ENCODE data around the gene SDF4.

Gene SDF4

GRCh38 chr1:1225913-1226312 is 5.9 kb downstream of the SDF4 start:
- TF ChIP-seq EZH2phosphoT487 (conservative IDR thresholded peaks at IDR 0.05; ENCODE audit: low read length) (no peak), CTCF (IDR thresholded peaks at IDR 0.05; ENCODE audit: insufficient read depth, low read length, poor library complexity, severe bottlenecking) (no peak)
- H4K20me1 ChIP-seq (ENCODE audit: low read depth, low read length): no peaks in the 10 kb centered on the region
- H3K27me3 ChIP-seq (ENCODE audit: low read length): no peaks in the 10 kb centered on the region
- H3K4me2 ChIP-seq (ENCODE audit: low read depth, low read length, poor library complexity, severe bottlenecking): no peak overlapping the region
- H3K9ac ChIP-seq (ENCODE audit: low read length): no peak overlapping the region
- no peak overlapping the region for H3K4me3 ChIP-seq (ENCODE audit: insufficient read depth, low read length, poor library complexity, severe bottlenecking)
- no peaks in the 10 kb centered on the region for H3K36me3 ChIP-seq (ENCODE audit: low read length)
- H2AFZ ChIP-seq (ENCODE audit: low read depth, low read length, severe bottlenecking): no peak overlapping the region
- H3K27ac ChIP-seq (ENCODE audit: low read depth, low read length): no peak overlapping the region
- H3K9me3 ChIP-seq (ENCODE audit: insufficient read depth, low read length): no peaks in the 10 kb centered on the region
- H3K9me2 ChIP-seq (replicated peaks; ENCODE audit: insufficient read depth, low read length): no peaks in the 10 kb centered on the region
- peaks cover 35% of the 10 kb centered on the region for H3K79me2 ChIP-seq (ENCODE audit: insufficient read depth, low read length)
- no peaks in the 10 kb centered on the region for H3F3A ChIP-seq (ENCODE audit: insufficient read depth)

DNA sequence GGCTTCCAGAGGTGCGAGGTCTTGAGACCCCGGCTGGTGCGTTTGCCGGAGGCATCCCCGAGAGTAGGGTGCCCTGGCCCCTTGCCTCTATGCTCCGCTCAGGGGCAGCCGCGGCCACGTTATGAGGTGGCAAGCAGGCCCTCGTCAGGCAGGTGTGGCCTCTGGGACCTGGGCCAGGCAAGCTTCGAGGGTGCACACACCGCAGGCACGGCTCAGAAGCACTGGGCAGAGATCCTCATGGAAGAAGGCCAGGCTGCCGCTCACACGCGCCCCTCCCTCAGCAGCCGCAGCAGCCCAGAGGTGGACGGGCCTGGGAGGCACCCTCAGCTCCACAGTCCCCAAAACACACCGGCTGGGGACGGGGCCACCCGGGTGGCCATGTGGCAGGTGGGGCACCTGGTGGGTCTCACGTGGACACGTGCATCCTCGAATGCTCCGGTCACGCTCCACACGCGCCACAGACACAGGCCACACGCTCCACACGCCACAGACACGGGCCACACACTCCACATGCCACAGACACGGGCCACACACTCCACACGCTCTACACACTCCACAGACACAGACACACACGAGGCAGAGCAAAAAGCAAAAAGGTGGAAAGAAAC is 6.5 kb downstream of the SDF4 start:
- Histone ChIP-seq H3K79me2 (ENCODE audit: insufficient read depth, low read length) (peaks cover 30% of the 10 kb centered on the region), H3F3A (ENCODE audit: insufficient read depth) (no peaks in the 10 kb centered on the region), H3K9ac (ENCODE audit: low read length) (no peak overlapping the region), H3K4me2 (ENCODE audit: low read depth, low read length, poor library complexity, severe bottlenecking) (no peak overlapping the region), H4K20me1 (ENCODE audit: low read depth, low read length) (no peaks in the 10 kb centered on the region), H3K36me3 (ENCODE audit: low read length) (no peaks in the 10 kb centered on the region), H3K9me3 (ENCODE audit: insufficient read depth, low read length) (no peaks in the 10 kb centered on the region), H3K27me3 (ENCODE audit: low read length) (no peaks in the 10 kb centered on the region), H3K4me3 (ENCODE audit: insufficient read depth, low read length, poor library complexity, severe bottlenecking) (no peak overlapping the region), H2AFZ (ENCODE audit: low read depth, low read length, severe bottlenecking) (no peak overlapping the region), H3K9me2 (replicated peaks; ENCODE audit: insufficient read depth, low read length) (no peaks in the 10 kb centered on the region), H3K27ac (ENCODE audit: low read depth, low read length) (no peak overlapping the region)
- TF ChIP-seq CTCF (IDR thresholded peaks at IDR 0.05; ENCODE audit: insufficient read depth, low read length, poor library complexity, severe bottlenecking): no peak
- TF ChIP-seq EZH2phosphoT487 (conservative IDR thresholded peaks at IDR 0.05; ENCODE audit: low read length): no peak

DNA sequence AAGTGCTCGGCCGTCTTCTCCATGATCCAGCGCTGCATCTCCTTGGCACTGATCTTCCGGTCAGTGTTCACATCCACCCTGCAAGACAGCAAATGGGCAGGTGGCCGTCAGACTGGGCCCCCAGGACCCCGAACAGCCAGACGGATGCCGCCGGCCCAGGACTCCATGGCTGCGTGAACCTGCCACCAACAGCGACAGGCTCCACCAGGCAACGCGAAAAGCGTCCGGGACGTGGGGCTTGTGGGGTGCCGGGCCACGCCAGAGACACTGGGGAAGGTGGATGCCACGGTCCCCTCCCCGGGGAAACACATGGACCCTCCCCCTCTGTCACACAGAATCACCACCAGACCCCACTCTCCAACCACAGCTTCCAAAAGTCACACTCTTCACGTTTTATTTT is 7.9 kb downstream of the SDF4 start:
- Histone ChIP-seq H3K9me3 (ENCODE audit: insufficient read depth, low read length) (no peaks in the 10 kb centered on the region), H3K9me2 (replicated peaks; ENCODE audit: insufficient read depth, low read length) (no peaks in the 10 kb centered on the region), H4K20me1 (ENCODE audit: low read depth, low read length) (no peaks in the 10 kb centered on the region), H3K27me3 (ENCODE audit: low read length) (no peaks in the 10 kb centered on the region), H3K36me3 (ENCODE audit: low read length) (no peaks in the 10 kb centered on the region), H3F3A (ENCODE audit: insufficient read depth) (no peaks in the 10 kb centered on the region), H3K27ac (ENCODE audit: low read depth, low read length) (no peak overlapping the region), H3K4me2 (ENCODE audit: low read depth, low read length, poor library complexity, severe bottlenecking) (no peak overlapping the region), H2AFZ (ENCODE audit: low read depth, low read length, severe bottlenecking) (no peak overlapping the region), H3K9ac (ENCODE audit: low read length) (no peak overlapping the region), H3K4me3 (ENCODE audit: insufficient read depth, low read length, poor library complexity, severe bottlenecking) (no peak overlapping the region), H3K79me2 (ENCODE audit: insufficient read depth, low read length) (peaks cover 15% of the 10 kb centered on the region)
- TF ChIP-seq EZH2phosphoT487 (conservative IDR thresholded peaks at IDR 0.05; ENCODE audit: low read length): no peak
- no peak for TF ChIP-seq CTCF (IDR thresholded peaks at IDR 0.05; ENCODE audit: insufficient read depth, low read length, poor library complexity, severe bottlenecking)

Data from SU-DHL-6 (cell line).